K562 (cell line): ENCODE results near the gene NTM. TPM values are rescaled to one million over a fixed set of nuclear protein-coding genes. Genes with fewer than 3 reads are reported as not detected.

Experiments used
- BHLHE40 ChIP-seq: IDR thresholded peaks from 2 replicates; pipeline ENCODE4 v1.6.1; 2011; ENCODE audit warnings: low read length, improper control_type of control experiment
- DDX20 ChIP-seq: fragments of 450-650 bp; IDR thresholded peaks from 2 replicates; pipeline ENCODE4 v1.6.1; 2016; ENCODE audit warnings: missing genetic modification characterization, low read depth, mild to moderate bottlenecking, missing compliant biosample characterization, moderate library complexity
- ETV1 ChIP-seq: fragments of 450-650 bp; conservative IDR thresholded peaks from 2 replicates; pipeline ENCODE4 v1.6.1; 2016; ENCODE audit warnings: missing genetic modification characterization, control low read depth, low read depth, missing compliant biosample characterization
- FOXA3 ChIP-seq, 2 experiments: fragments of 450-650 bp in 1 of 2; sonication (generic) in 1 of 2; formaldehyde crosslinking; IDR thresholded peaks in 1 of 2; conservative IDR thresholded peaks in 1 of 2; 2 replicates each; pipeline versions ENCODE4 v1.4.0 to v1.8.0; 2020 to 2022; ENCODE audit warnings: mild to moderate bottlenecking in 2 of 2, missing genetic modification reagents in 1 of 2
- HNRNPLL ChIP-seq: fragments of 200-400 bp; formaldehyde crosslinking; IDR thresholded peaks from 2 replicates; pipeline ENCODE4 v1.6.1; 2017; ENCODE audit warnings: low read length, low read depth, mild to moderate bottlenecking; ENCODE audit not compliant: poor library complexity, severe bottlenecking
- OTX1 ChIP-seq: fragments of 450-650 bp; formaldehyde crosslinking; IDR thresholded peaks from 2 replicates; pipeline ENCODE4 v1.4.0; 2022; ENCODE audit warnings: mild to moderate bottlenecking
- ZNF707 ChIP-seq: fragments of 250-450 bp; sonication (Bioruptor Pico); conservative IDR thresholded peaks from 2 replicates; pipeline ENCODE4 v1.8.0; 2022; ENCODE audit warnings: inconsistent platforms, mild to moderate bottlenecking, moderate library complexity
- polyA plus RNA-seq, 8 experiments: library from polyadenylated mRNA; depleted of rRNA in 4 of 8; stranded (reverse) in 5 of 8; unstranded in 3 of 8; fragments of >200 nt; fragmentation: Nextera tagmentation in 2 of 8; fragmentation: Illumina TruSeq in 1 of 8; extraction: Ambion mirVana in 2 of 8; extraction: Trizol in 1 of 8; gene quantifications; 2 replicates each; pipeline versions ENCODE4 v1.2.1 to v1.2.3, GENCODE V29; 2011 to 2014; ENCODE audit warnings: inconsistent platforms in 1 of 8, missing spikeins in 1 of 8
- total RNA-seq, 7 experiments: library from RNA; depleted of rRNA in 6 of 7; stranded (reverse); fragments of >200 nt in 6 of 7; fragmentation: Illumina TruSeq in 2 of 7; extraction: Trizol in 2 of 7; gene quantifications; 2 replicates each; pipeline versions ENCODE4 v1.2.1 to v1.2.3, GENCODE V29; 2011 to 2021; ENCODE audit warnings: low replicate concordance in 1 of 7
- TF ChIP-seq, protein P1 (sequence below): IDR thresholded peaks from 2 replicates; pipeline ENCODE4 v1.6.1; 2011; ENCODE audit warnings: borderline replicate concordance, low read depth, mild to moderate bottlenecking, moderate library complexity, low read length; ENCODE audit not compliant: insufficient read depth, poor library complexity, severe bottlenecking
- TF ChIP-seq, protein P2 (sequence below), 3 experiments: IDR thresholded peaks in 2 of 3; conservative IDR thresholded peaks in 1 of 3; 2 replicates each; pipeline ENCODE4 v1.5.1; 2011 to 2012; ENCODE audit warnings: low read length in 3 of 3, mild to moderate bottlenecking in 3 of 3, control low read depth in 2 of 3, improper control_type of control experiment in 1 of 3, inconsistent platforms in 1 of 3, low read depth in 1 of 3, mixed read lengths in 1 of 3, moderate library complexity in 1 of 3; ENCODE audit not compliant: insufficient read depth in 2 of 3
- TF ChIP-seq, protein P3 (sequence below): fragments of 250-450 bp; sonication (Bioruptor Pico); IDR thresholded peaks from 2 replicates; pipeline ENCODE4 v1.8.0; 2021; ENCODE audit warnings: mild to moderate bottlenecking, moderate library complexity
- TF ChIP-seq, protein P4 (sequence below): fragments of 250-450 bp; sonication (Bioruptor Pico); IDR thresholded peaks from 2 replicates; pipeline ENCODE4 v1.4.0; 2020

NTM gene
- total and polyA plus RNA-seq, 9 of the 15 experiments (the other 6 are each of a cell fraction or from before 2014, with no cell fraction given): not detected

DNA sequence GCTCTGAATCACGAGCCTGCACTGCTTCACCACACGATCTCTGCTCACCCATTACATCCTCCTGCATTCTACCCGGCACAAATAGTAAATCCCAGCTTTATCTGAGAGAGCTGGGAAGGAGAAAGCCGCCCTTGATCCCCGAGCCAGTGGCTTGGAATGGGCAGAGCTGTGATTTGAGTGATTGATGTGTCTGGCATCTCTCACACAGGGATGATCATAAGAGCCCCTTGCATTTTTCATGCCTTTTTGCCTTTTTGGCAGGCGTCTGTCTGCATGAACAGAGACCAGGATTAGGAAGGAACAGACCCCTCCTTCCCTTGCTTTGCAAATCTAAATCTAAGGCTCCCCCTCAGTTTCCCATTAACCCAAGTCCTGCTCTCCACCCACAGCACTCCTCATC, 945.3 kb downstream of the NTM start (continued):
- TF ChIP-seq, protein P1, sequence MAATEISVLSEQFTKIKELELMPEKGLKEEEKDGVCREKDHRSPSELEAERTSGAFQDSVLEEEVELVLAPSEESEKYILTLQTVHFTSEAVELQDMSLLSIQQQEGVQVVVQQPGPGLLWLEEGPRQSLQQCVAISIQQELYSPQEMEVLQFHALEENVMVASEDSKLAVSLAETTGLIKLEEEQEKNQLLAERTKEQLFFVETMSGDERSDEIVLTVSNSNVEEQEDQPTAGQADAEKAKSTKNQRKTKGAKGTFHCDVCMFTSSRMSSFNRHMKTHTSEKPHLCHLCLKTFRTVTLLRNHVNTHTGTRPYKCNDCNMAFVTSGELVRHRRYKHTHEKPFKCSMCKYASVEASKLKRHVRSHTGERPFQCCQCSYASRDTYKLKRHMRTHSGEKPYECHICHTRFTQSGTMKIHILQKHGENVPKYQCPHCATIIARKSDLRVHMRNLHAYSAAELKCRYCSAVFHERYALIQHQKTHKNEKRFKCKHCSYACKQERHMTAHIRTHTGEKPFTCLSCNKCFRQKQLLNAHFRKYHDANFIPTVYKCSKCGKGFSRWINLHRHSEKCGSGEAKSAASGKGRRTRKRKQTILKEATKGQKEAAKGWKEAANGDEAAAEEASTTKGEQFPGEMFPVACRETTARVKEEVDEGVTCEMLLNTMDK: no peak
- TF ChIP-seq, protein P2, sequence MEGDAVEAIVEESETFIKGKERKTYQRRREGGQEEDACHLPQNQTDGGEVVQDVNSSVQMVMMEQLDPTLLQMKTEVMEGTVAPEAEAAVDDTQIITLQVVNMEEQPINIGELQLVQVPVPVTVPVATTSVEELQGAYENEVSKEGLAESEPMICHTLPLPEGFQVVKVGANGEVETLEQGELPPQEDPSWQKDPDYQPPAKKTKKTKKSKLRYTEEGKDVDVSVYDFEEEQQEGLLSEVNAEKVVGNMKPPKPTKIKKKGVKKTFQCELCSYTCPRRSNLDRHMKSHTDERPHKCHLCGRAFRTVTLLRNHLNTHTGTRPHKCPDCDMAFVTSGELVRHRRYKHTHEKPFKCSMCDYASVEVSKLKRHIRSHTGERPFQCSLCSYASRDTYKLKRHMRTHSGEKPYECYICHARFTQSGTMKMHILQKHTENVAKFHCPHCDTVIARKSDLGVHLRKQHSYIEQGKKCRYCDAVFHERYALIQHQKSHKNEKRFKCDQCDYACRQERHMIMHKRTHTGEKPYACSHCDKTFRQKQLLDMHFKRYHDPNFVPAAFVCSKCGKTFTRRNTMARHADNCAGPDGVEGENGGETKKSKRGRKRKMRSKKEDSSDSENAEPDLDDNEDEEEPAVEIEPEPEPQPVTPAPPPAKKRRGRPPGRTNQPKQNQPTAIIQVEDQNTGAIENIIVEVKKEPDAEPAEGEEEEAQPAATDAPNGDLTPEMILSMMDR (IDR thresholded peaks at IDR 0.05 in 2 of 3, conservative IDR thresholded peaks at IDR 0.05 in 1 of 3; ENCODE audit: insufficient read depth in 2 of 3, low read depth in 1 of 3, low read length in 3 of 3): no peak
- TF ChIP-seq DDX20 (tag): no peak
- TF ChIP-seq ZNF707 (CRISPR knock-in tag): no peak
- no peak for TF ChIP-seq OTX1 (CRISPR knock-in tag)
- TF ChIP-seq, protein P3, sequence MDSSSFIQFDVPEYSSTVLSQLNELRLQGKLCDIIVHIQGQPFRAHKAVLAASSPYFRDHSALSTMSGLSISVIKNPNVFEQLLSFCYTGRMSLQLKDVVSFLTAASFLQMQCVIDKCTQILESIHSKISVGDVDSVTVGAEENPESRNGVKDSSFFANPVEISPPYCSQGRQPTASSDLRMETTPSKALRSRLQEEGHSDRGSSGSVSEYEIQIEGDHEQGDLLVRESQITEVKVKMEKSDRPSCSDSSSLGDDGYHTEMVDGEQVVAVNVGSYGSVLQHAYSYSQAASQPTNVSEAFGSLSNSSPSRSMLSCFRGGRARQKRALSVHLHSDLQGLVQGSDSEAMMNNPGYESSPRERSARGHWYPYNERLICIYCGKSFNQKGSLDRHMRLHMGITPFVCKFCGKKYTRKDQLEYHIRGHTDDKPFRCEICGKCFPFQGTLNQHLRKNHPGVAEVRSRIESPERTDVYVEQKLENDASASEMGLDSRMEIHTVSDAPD (CRISPR knock-in tag): no peak
- TF ChIP-seq, protein P4, sequence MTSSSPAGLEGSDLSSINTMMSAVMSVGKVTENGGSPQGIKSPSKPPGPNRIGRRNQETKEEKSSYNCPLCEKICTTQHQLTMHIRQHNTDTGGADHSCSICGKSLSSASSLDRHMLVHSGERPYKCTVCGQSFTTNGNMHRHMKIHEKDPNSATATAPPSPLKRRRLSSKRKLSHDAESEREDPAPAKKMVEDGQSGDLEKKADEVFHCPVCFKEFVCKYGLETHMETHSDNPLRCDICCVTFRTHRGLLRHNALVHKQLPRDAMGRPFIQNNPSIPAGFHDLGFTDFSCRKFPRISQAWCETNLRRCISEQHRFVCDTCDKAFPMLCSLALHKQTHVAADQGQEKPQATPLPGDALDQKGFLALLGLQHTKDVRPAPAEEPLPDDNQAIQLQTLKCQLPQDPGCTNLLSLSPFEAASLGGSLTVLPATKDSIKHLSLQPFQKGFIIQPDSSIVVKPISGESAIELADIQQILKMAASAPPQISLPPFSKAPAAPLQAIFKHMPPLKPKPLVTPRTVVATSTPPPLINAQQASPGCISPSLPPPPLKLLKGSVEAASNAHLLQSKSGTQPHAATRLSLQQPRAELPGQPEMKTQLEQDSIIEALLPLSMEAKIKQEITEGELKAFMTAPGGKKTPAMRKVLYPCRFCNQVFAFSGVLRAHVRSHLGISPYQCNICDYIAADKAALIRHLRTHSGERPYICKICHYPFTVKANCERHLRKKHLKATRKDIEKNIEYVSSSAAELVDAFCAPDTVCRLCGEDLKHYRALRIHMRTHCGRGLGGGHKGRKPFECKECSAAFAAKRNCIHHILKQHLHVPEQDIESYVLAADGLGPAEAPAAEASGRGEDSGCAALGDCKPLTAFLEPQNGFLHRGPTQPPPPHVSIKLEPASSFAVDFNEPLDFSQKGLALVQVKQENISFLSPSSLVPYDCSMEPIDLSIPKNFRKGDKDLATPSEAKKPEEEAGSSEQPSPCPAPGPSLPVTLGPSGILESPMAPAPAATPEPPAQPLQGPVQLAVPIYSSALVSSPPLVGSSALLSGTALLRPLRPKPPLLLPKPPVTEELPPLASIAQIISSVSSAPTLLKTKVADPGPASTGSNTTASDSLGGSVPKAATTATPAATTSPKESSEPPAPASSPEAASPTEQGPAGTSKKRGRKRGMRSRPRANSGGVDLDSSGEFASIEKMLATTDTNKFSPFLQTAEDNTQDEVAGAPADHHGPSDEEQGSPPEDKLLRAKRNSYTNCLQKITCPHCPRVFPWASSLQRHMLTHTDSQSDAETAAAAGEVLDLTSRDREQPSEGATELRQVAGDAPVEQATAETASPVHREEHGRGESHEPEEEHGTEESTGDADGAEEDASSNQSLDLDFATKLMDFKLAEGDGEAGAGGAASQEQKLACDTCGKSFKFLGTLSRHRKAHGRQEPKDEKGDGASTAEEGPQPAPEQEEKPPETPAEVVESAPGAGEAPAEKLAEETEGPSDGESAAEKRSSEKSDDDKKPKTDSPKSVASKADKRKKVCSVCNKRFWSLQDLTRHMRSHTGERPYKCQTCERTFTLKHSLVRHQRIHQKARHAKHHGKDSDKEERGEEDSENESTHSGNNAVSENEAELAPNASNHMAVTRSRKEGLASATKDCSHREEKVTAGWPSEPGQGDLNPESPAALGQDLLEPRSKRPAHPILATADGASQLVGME (CRISPR knock-in tag): no peak
- TF ChIP-seq ETV1 (tag): no peak
- no peak for TF ChIP-seq BHLHE40
- no peak for TF ChIP-seq HNRNPLL
- no peak for TF ChIP-seq FOXA3 (CRISPR knock-in tag; conservative IDR thresholded peaks at IDR 0.05 in 1 of 2, IDR thresholded peaks at IDR 0.05 in 1 of 2)
